GM12801 (cell line): ENCODE data around the gene TMEM119.

Source experiments
- CTCF ChIP-seq: IDR thresholded peaks from one replicate; pipeline ENCODE4 v1.5.1; 2011; ENCODE audit warnings: control low read depth; ENCODE audit not compliant: insufficient read length; ENCODE audit errors: extremely low read depth

Gene TMEM119

GRCh38 chr12:108570743-108571608, 26.9 kb downstream of the TMEM119 start:
- no peak for TF ChIP-seq CTCF

- TF ChIP-seq CTCF: no peak
Observed at GRCh38 chr12:108568338-108569154, 29.3 kb downstream of the TMEM119 start.

- no peak for TF ChIP-seq CTCF
Observed at GRCh38 chr12:108567406-108568337, 30.2 kb downstream of the TMEM119 start.

GRCh38 chr12:108566452-108566851, 31.4 kb downstream of the TMEM119 start:
- TF ChIP-seq CTCF: no peak

- TF ChIP-seq CTCF: no peak
Observed at GRCh38 chr12:108565976-108566375, 31.9 kb downstream of the TMEM119 start.

- TF ChIP-seq CTCF: no peak
Observed at GRCh38 chr12:108565146-108565545, 32.7 kb downstream of the TMEM119 start.
